Lower lobe of right lung (tissue), 2 donors: ENCODE results near the gene PPAN. TPM values are rescaled to one million over a fixed set of nuclear protein-coding genes. Genes with fewer than 3 reads are reported as not detected.
A peak's percentile ranks its signal among the peaks of the same experiment; 100 is the strongest.

Source experiments
- ATAC-seq, 2 donors: fragments of 200-7000 bp; cut with Tn5 transposase; one replicate each; pipeline ENCODE4 v1.9.1; 2020 to 2022; ENCODE audit warnings: mild to moderate bottlenecking in 2 of 2, moderate library complexity in 2 of 2
- DNase-seq: peaks from one replicate; pipeline ENCODE4 v3.0.0-alpha.2; 2020
- H3K27ac ChIP-seq: fragments of 200-600 bp; one replicate; pipeline ENCODE4 v1.8.0; 2022
- H3K27me3 ChIP-seq: fragments of 200-600 bp; one replicate; pipeline ENCODE4 v1.8.0; 2022; ENCODE audit warnings: low read depth
- H3K36me3 ChIP-seq: fragments of 200-600 bp; one replicate; pipeline ENCODE4 v1.8.0; 2022; ENCODE audit warnings: mild to moderate bottlenecking
- H3K4me1 ChIP-seq: fragments of 200-600 bp; one replicate; pipeline ENCODE4 v1.8.0; 2022
- H3K4me3 ChIP-seq: fragments of 200-600 bp; one replicate; pipeline ENCODE4 v1.8.0; 2022; ENCODE audit warnings: mild to moderate bottlenecking
- H3K9me3 ChIP-seq: fragments of 200-600 bp; one replicate; pipeline ENCODE4 v1.8.0; 2022
- intact Hi-C: fragments of 100-400 bp; cut with DNase I; formaldehyde crosslinking; loops from one replicate; pipeline ENCODE4 v1.11.0; 2022
- total RNA-seq: library from RNA; stranded (reverse); fragmentation: NEBNext Ultra II Directional; extraction: Animal tissue kit (Norgen Biotek cat#: 25700); gene quantifications from one replicate; pipeline ENCODE4 v1.2.1, GENCODE V29; 2021
- TF ChIP-seq, protein P1 (sequence below): fragments of 200-600 bp; IDR thresholded peaks from one replicate; pipeline ENCODE4 v1.8.0; 2022; ENCODE audit warnings: antibody characterized with exemption, mild to moderate bottlenecking
- donor health status: DM: no; HTN: yes; CAD: no; lungs with severe emphysema.

The PPAN gene
- total RNA-seq, 1 donor from 2014 or later: 30.8 TPM

DNA sequence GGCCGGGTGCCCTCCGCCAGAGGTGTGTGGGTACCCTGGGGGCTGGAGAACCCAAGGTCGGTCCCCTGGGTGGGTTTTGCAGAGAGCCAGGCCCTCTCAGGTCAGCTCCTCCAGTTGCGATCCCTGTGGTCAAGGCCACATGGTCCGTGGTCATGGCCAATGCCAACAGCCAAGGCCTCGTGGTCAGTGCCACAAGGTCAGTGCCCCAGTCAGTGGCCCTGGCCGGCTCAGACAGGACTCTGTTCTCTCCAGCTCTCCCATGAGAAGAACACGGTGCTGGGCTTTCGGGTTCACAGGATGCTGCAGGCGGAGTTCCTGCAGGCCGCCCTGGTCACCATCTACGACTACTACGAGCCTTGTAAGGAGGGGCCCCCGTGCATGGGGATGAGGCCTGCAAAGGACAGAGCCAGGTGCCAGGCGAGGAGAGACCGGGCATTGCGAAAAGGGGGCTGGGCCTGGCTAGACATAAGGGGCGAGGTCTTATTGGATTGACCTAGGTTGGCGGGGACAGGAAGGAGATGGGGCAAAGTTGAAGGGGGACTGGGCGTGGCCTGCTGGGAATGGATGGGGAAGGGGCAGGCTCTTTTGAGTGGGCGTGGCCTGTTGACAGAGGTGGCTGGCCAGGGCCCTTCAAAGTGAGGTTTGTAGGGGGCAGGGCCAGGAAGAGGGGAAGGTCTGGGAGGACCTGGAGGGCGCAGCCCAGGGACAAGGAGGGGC is 35.3 kb upstream of the PPAN start:
- H3K27me3 ChIP-seq: no peaks in the 10 kb centered on the region
- H3K27ac ChIP-seq: no peak overlapping the region
- TF ChIP-seq, protein P1, sequence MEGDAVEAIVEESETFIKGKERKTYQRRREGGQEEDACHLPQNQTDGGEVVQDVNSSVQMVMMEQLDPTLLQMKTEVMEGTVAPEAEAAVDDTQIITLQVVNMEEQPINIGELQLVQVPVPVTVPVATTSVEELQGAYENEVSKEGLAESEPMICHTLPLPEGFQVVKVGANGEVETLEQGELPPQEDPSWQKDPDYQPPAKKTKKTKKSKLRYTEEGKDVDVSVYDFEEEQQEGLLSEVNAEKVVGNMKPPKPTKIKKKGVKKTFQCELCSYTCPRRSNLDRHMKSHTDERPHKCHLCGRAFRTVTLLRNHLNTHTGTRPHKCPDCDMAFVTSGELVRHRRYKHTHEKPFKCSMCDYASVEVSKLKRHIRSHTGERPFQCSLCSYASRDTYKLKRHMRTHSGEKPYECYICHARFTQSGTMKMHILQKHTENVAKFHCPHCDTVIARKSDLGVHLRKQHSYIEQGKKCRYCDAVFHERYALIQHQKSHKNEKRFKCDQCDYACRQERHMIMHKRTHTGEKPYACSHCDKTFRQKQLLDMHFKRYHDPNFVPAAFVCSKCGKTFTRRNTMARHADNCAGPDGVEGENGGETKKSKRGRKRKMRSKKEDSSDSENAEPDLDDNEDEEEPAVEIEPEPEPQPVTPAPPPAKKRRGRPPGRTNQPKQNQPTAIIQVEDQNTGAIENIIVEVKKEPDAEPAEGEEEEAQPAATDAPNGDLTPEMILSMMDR: no peak
- ATAC-seq (no peak), DNase-seq (no peak)
- H3K4me3 ChIP-seq: no peak overlapping the region
- no peaks in the 10 kb centered on the region for H3K4me1 ChIP-seq
- H3K9me3 ChIP-seq: peaks cover 8% of the 10 kb centered on the region
- no peaks in the 10 kb centered on the region for H3K36me3 ChIP-seq
- intact Hi-C loops: no loop called here

DNA sequence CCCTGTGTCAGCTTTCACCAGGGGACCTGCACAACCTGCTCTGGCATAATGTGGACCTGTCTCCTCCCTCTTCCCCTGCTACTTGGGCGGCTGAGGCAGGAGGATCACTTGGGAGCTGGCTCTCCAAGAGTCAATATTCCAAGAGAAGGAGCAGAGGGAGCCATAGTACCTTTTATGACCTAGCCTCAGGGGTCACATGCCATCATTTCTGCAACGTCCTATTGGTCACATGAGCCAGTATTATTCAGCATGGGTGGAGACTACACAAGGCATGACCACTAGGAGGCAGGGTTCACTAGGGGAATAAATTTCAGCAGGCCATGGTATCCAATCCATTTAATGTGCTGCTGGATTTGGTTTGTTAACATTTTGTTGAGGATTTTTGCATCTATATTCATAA is 32.0 kb upstream of the PPAN start:
- TF ChIP-seq, protein P1: peak; percentile 27
- peaks cover 8% of the 10 kb centered on the region for H3K9me3 ChIP-seq
- no peaks in the 10 kb centered on the region for H3K4me1 ChIP-seq
- ATAC-seq: no peak
- no peak overlapping the region for H3K27ac ChIP-seq
- no peaks in the 10 kb centered on the region for H3K27me3 ChIP-seq
- no peak overlapping the region for H3K4me3 ChIP-seq
- DNase-seq: no peak
- H3K36me3 ChIP-seq: no peaks in the 10 kb centered on the region
- intact Hi-C loops: no loop called here

DNA sequence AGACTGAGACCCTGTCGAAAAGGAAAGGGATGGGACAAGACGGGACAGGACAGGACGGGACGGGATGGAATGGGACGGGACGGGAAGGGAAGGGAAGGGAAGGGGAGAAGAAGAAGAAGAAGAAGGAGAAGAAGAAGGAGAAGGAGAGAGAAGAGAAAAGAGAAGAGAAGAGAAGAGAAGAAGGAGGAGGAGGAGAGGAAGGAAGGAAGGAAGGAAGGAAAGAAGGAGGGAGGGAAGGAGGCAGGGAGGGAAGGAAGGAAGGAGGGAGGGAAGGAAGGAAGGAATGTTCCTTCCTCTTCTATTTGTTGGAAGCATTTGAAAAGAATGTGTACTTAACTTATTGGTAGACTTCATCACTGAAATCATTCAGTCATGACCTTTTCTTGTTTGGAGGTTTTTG is 29.6 kb upstream of the PPAN start:
- intact Hi-C loops: no loop called here
- Histone ChIP-seq H3K4me3 (no peak overlapping the region), H3K36me3 (no peaks in the 10 kb centered on the region), H3K9me3 (peaks cover 8% of the 10 kb centered on the region), H3K27ac (no peak overlapping the region), H3K4me1 (no peaks in the 10 kb centered on the region), H3K27me3 (no peaks in the 10 kb centered on the region)
- TF ChIP-seq, protein P1: no peak
- ATAC-seq: no peak
- DNase-seq: no peak

DNA sequence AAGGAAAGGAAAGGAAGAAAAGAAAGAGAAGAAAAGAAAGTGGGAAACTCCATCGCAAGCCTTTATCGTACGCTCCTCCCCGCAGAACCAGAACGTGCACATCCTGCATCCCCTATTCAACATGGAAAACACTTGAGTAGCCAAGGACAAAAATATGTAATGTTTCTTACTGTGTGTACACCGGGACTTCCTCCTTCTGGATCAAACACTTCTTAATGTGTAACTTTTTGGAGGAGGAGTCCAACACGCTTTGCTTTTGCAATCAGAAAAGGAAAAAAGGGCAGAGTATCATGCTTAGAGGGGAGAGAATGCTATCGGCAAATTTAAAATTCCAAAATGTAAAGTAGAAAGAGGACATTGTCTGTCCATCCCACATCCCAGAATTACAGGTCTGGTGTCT is 27.8 kb upstream of the PPAN start:
- Histone ChIP-seq H3K27ac (no peak overlapping the region), H3K9me3 (peaks cover 8% of the 10 kb centered on the region), H3K4me1 (no peaks in the 10 kb centered on the region), H3K36me3 (no peaks in the 10 kb centered on the region), H3K4me3 (no peak overlapping the region), H3K27me3 (no peaks in the 10 kb centered on the region)
- DNase-seq (no peak), ATAC-seq (peak; percentile 69 to 74)
- intact Hi-C loops: no loop called here
- TF ChIP-seq, protein P1: no peak

DNA sequence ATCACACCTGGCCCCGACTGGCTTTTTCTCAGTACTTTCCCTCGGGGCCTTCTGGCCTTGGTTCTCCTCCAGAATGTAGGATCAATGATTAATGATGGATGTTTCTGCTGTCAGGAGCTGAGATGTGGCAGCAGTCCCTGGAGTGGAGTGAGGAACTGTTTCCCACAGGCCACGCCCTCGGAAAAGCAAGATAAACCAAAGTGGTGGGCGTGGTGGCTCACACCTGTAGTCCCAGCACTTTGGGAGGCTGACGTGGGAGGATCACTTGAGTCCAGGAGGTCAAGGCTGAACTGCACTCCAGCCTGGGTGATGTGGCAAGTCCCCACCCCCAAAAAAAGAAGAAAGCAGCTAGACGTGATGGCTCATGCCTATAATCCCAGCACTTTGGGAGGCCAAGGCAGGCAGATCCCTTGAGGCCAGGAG is 27.1 kb upstream of the PPAN start:
- TF ChIP-seq, protein P1: no peak
- H3K4me1 ChIP-seq: no peaks in the 10 kb centered on the region
- intact Hi-C loops: no loop called here
- H3K27me3 ChIP-seq: no peaks in the 10 kb centered on the region
- H3K9me3 ChIP-seq: peaks cover 3% of the 10 kb centered on the region
- H3K27ac ChIP-seq: no peak overlapping the region
- DNase-seq (no peak), ATAC-seq (peak in 1 of 2 donors; percentile 31)
- H3K4me3 ChIP-seq: no peak overlapping the region
- H3K36me3 ChIP-seq: no peaks in the 10 kb centered on the region
